ENCODE results near the gene PRDM15.

Gene PRDM15

DNA sequence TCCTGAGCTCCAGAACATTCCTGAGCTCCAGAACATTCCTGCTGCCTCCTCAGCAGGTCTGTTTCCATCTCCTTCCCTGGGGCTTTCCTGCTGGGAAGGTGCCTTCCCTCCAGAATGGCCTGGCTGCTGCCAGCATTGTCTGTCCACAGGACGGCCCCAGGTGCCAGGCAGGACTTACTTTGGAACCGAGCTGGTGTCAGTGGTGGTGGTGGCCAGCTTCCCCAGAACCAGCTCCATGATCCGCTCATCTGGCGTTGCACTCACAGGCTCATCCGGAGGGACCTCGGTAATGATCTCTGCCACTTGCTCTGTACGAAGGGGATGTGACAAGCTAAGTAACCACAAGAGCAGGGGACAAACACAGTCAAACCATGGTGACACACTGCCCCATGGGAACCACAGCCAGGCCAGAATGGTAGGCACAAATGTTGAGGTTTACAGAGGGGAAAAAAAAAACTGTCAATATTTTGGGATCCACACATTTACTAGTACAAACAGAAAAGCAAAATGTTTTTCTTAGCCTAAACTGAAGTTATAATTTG lies 41.3 kb downstream of the PRDM15 start:
- no peak for DNase-seq

DNA sequence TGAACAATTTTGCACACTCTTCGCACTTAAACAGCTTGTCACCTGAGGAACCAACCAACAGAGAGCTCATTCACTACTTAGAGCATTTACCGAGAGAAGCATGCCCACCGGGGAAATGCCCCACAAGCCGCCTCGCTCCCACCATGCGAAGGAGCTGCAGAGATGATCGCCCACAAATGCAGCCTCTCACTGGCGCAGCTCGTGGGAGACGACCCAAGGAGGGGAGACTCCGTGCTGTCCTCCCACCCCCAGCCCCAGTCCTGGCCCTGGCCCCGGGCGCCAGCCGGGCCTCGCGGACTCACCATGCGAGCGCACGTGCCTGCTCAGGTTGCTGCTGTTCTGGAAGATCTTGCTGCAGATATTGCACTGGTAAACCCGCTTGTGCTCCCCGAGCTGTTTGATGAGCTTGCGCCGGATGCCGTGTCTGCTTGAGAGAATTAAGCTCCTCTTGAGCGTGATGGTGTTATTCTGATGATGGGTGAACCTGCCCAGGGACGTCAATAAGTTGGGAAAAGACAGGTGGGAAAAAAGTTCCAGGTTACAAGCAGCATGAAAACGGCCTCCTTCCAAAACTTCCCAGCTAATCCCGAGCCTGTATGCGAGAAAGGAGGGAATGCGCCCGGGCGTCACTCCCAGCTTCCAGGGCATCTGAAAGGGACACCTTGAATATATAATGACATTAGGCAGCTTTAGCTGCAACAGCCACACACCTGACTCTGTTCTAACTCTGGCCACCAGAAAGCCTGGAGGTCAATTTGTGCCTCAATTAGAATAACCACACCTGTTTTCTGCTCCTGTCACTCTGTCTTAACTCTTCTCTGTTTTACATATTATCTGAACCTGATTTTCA lies 42.8 kb downstream of the PRDM15 start:
- DNase-seq = no peak

DNA sequence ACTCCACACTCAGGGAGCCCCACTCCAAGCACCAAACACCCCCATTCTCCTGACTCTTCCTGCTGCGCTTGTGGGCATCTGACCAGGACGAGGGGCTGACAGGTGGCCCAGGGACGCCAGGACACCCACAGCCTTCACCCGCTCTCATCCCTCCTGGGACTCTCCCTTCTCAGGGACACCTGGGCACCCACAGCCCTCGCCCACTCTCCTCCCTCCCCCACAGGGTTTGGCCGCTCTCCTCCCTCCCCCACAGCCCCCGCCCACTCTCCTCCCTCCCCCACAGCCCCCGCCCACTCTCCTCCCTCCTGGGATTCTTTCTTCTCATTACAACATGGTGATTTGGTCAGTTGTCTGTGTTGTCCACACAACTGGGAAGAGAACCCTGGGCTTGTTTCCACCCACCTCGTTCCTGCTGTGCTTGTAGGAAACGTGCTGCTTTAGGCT lies 43.4 kb downstream of the PRDM15 start:
- no peak for DNase-seq

GRCh38 chr21:41834926-41835663 lies 44.0 kb downstream of the PRDM15 start:
- DNase-seq = no peak

DNA sequence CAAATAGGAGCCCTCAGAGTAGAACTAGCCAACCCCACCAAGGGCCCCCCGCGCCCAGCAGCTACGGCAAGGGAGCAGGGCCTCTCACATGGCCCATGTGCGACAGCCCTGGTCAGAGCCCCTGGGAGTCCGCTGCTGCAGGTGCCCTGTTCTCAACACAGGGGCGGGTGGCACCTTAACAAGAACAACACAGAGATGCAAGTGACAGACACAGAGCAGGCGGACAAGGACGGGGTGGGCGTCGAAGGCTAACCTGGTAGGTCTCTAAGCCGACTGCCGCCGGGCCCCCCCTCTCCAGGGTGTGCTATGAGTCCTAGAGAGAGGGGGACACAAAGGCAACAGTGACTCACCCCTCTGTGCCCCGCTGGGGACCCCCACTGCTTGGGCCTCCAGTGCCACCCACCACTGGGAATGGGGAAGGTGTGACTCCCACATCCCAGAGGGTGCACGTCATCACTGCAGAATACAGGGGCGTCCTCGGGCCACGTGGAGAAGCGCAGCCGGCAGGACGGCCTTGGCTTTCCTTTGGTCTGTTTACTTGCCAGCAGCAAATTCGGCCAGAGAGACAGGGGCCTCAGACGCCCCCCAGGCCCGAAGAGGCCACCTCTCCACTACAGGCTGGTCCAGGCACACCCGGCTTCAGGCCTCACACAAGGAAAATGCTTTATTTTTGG lies 44.8 kb downstream of the PRDM15 start:
- DNase-seq = no peak

DNA sequence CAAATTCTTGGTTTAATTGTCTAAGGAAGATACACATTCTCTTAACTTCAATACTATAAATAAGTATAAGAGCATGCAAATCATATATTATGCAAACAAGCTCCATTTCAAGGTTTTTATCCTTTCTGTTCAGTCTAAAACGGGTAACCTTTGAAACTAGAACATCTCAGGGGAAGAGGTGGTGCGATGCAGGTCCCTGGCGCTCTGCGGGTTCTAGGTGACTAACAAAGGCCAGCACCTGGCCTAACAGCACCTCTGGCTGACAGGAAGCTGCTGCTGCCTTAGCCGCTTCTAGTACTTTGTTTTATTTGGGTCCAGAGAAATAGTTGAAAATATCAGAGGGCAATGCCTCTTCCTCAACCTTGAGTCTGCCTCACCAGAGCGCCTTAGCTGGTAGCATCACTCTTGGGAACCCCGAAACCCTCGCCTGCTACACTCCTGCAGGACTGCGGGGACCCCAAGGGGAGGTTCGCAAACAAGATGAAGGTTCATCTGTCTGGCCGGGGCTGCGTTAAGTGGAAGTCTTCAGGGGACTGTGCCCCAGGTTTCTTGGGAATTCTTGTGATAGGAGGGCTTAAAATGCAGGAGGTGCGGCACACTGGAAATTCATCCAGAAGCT lies 45.5 kb downstream of the PRDM15 start:
- no peak for DNase-seq

GRCh38 chr21:41832596-41833496 lies 46.3 kb downstream of the PRDM15 start:
- DNase-seq = no peak

- no peak for DNase-seq
These were observed 47.1 kb downstream of the PRDM15 start for GRCh38 chr21:41831866-41832595.

- no peak for DNase-seq
These were observed 47.7 kb downstream of the PRDM15 start for GRCh38 chr21:41831453-41831831.

DNA sequence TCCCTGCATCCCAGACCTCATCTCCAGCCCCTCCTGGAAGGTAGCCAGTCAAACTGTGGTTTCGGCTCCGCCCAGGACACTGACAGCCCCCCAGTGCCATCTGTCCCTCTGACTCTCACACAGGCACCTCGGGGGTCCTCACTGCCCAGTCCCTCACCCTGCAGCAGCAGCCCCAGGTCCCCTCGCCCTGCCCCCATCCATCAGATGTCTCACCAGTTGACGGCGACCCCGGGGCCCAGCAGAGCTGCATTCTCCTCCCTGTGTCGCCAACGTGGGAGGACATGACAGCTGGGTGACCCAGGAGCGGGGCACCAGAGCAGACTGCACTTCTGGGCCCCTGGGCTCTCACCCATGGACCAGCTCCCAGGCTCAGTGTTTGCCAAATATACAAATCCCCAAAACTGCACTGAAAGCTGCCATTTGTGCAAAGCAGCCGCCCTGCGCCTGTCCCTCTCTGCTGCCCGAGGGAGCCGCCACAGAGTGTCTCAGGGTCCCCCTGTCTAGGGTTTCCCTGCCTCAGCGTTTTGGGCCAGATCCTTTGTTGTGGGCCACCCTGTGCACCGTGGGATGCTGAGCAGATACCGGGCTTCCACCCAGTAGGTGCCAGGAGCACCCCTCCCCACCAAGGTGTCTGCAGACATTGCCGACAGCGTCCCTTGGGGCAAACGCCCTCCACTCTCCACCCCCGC lies 48.2 kb downstream of the PRDM15 start:
- no peak for DNase-seq

DNA sequence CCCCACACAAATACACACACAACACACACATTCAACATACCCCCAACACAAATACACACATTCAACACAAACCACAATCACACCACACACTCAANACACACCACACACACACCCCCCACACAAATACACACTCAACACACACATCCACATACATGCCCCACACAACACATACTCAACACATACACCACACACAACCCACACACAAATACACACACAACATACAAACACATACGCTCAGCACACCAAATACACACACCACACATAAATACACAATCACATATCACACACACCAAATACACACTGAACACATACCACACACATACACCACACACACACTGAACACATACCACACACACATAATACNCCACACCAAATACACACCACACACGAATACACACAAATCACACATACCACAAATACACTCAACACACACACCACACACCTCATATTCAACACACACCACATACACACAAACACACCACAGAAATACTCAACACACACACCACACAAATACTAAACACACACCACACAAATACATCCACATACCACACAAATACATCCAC lies 48.9 kb downstream of the PRDM15 start:
- no peak for DNase-seq

DNA sequence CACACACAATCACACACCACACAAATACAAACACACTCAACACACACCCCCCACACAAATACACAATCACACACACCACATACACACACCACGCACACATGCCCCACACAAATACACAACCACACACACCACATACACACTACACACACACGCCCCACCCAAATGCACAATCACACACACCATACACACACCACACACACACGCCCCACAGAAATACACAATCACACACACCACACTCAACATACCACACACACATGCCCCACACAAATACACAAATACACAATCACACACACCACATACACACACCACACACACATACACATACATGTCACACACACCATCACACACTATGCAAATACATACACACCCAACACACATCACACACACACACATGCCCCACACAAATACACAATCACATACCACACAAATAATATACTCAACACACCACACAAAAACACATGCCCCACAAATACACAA lies 50.2 kb downstream of the PRDM15 start:
- no peak for DNase-seq

- peak; percentile 91 for DNase-seq
These were observed 50.9 kb downstream of the PRDM15 start for GRCh38 chr21:41827951-41828883.

DNA sequence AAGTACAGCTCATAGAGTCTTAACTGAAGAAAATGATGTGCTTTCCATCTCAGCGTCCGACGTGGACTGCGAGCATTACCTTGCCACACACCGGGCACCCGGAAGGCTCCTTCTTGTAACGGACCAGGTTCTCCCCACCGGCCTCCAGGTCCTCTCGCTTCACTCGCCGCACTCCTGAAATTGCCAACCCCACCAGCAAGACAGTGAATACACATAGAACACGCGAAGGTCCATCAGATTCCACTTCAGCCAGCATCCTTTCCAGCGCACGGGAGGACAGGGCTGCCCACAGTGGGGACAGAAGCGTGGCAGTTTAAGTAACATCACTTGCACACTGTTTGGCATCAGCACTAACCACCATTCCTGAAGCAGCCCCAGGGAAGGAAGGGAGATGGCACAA lies 53.3 kb downstream of the PRDM15 start:
- DNase-seq = no peak

DNA sequence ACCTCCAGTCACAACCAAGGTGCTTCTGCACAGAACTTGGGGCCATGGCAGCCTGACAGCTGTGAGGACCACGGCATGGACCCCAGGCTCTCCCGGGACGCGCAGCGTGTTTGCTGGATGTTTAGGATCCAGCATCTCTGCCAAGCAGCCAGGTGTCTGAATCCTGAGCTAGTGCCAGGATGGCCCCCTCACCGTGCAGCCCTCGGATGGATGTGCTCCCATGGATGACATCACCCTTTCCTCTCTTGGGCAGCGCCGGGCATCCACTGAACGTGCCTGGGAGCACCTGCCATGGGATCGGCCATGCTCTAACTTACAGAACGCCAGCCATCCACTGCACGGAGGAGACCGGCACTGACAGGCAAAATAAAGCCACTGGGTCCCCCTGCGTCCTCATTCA lies 53.9 kb downstream of the PRDM15 start:
- DNase-seq = peak; percentile 58

- no peak for DNase-seq
These were observed 54.5 kb downstream of the PRDM15 start for GRCh38 chr21:41824466-41825207.

DNA sequence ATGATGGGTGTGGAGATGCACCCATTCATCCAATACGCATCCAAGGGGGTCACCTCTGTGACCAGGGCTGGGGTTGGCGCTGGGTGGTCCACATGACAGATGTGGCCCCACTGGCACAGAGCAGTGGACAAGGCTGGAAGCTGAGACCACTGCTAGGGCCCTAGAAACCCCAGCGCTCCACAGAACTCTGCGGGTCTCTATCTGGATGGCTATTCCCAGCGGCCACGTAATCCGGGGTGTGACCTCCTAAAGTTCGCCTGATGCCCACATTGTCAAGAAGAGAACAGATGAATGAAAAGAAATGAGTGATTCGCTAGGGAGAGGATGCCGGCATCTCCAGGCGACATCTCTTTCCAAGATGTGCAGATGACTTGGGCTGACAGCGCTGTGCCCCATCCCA lies 55.2 kb downstream of the PRDM15 start:
- DNase-seq = no peak

DNA sequence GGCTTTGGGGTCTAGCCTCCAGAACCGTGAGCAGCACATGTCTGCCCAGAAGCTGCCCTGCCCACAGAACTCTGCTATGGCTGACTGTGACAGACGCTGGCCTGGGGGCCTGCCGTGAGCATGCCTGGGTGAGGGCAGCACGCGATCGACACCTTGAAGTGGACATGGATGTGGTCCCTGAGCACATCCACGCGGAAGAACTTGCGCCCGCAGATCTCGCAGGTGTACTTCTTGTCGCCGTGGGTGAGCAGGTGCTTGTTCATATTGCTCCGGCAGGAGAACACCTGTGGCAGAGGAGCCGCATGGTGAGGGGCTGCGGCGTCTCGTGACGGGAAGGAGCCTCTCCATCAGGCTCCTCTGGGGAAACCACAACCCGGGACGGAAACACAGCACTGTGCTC lies 56.0 kb downstream of the PRDM15 start:
- peak; percentile 70 for DNase-seq
